GM18520 (cell line): ENCODE results near the gene PROZ.

Source experiments
- ATAC-seq: cut with Tn5 transposase; IDR thresholded peaks from one replicate; pipeline ENCODE4 v1.9.1; 2021; ENCODE audit not compliant: unreplicated experiment

The PROZ gene

DNA sequence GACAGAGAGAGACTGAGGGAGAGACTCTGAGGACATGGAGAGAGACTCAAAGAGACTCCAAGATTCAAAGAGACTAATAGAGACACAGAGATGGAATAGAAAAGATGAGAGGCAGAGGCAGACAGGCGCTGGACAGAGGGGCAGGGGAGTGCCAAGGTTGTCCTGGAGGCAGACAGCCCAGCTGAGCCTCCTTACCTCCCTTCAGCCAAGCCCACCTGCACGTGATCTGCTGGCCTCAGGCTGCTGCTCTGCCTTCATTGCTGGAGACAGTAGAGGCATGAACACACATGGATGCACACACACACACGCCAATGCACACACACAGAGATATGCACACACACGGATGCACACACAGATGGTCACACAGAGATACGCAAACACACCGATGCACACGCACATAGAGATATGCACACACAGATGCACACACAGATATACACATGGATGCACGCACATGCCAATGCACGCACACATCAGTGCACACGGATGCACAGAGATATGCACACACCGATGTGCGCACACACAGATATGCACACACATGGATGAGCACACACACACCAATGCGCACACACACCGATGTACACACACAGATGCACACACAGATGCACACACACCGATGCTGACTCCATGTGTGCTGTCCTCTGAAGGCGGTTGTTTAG lies 39.2 kb upstream of the PROZ start:
- ATAC-seq, result no peak

DNA sequence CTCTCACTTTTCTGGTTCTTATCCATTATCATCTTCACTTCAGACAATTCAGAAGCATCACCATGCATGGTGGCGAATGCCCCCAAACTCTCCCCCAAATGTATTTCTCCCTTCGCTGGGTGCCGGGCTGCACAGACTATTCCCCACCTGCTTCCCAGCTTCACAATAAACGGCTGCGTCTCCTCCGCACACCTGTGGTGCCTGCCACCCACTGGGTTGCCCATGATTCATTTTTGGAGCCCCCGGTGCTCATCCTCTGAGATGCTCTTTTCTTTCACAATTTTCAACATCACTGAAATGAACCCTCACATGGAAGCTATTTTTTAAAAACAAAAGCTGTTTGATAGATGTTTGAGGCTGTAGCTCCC lies 38.6 kb upstream of the PROZ start:
- ATAC-seq, result no peak

DNA sequence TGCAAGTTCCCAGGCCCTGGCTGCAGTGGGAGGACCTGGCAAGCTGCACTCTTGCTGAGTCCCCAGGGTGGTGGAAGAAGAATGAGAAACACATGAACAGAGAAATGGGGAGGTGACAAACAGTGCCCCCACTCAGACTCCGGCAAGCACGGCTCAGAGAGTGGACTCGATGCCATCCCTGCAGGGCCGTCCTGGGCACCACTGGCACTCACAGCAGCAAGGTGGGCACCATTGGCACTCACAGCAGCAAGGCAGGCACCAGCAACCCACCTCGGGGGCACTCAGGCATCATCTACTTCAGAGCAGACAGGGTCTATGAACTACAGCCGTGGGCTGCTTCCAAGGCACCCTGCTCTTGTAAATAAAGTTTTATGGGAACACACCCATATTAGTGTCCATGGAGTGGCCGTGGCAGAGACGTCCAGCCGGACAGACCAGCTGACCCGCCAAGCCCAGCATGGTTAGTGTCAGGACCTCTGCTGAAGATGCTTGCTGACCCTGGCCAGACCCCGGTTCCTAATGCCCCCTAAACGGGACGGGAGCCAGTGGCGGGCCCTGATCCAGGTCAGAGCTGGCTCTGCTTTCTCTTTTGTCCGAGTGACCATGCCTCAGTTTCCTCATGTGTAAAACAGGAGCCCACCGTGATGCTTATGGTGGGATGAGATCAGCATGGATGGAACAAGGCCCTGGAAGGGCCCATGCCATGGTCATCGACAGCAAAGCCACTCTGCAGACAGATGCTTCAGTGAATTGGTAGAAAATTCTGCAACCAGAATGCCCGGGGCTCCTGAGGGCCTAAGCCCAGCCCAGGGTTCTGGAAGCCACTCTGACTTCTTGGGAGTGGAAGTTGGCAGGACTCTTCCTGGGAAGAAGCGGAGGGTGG lies 37.9 kb upstream of the PROZ start:
- no peak for ATAC-seq

DNA sequence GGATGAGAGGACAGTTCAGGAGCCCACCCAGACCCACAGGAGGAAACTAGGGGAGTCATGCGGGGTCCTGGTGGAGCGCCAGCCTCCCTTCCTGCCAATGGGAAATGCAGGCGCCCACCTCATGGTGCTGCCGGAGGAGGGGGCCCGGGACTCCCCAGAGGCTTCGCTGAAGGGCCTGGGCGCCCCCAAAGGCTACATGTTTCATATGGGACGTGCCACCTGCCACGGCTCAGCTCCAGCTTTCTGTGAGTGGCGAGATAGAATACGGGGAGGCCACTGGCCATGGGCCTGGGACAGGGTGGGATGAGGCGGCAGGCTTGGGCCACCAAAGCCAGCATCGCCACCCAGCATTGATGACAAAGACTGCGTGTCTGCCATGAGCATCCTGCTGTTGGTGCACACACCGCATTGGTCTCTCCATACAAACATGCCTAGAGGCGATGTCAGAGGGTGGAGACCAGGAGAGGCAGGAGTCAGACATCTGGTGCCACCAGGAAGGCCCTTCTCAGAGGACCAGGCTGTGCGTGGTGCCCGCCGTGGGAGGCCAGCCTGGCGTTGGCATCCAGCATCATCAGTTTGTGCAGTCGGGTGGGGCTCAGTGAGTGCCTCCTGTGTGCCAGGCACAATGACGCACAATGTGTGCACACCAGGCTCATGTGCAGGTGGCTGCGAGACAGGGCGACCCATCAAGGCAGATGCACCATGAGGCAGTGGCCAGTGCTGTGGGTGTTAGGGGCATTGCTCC lies 37.1 kb upstream of the PROZ start:
- ATAC-seq, result no peak

DNA sequence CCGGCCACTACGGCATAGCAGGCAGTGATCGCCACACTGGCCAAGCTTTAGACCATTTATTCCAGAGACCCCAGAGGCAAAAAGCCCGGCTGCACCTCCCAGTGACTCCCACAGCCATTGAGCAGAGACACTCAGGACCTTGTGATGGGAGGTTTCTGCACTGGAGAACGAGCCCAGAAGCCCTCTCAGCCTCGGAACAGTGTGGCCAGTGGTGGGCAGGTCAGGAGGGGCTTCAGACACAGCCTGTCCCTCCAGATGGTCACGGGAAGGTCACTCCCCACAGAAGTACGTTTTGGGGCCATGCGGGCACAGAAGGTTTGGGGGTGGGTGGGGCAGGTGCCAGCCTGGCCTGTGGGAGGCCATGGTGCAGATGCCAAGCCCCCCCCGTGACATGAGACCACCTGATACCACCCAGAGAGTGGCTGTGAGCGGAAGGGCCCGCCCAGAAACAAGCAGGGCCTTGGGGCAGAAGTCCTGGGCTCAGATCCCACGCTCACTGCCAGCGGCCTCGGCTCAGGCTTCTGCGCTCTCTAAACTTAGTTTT lies 36.4 kb upstream of the PROZ start:
- no peak for ATAC-seq

DNA sequence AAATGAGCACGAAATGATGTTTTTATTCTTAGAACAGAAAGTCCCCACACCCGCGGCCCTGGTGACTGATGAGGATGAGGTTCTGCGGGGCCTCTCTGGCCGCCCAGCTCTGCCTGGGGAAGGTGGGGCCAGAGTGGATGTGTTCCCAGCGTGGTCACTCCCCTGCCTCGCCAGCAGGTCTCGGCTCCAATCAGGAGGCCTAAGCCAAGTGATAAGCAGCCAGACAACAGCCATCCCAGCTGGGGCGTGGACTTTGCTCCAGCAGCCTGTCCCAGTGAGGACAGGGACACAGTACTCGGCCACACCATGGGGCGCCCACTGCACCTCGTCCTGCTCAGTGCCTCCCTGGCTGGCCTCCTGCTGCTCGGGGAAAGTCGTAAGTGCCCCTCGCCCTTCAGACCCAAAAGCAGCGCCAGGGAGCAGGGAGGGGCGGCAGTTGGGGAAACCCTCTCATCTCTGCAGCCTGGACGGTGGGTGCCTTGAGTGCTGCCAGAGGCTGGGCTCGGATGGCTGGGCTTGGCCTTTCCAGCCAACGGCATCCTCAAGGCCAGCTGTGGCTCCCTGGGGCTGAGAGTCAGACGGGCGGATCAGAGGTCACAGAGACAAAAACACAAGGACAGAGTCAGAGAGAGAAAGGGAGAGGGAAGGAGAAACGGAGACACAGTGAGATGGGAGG lies 35.8 kb upstream of the PROZ start, which contains the start of gene F10:
Gene F10, plus strand, starts transcription at position 250 of the 676 bp plus-strand sequence. Its CDS starts 57 bp downstream, at position 307.
- ATAC-seq, result no peak

DNA sequence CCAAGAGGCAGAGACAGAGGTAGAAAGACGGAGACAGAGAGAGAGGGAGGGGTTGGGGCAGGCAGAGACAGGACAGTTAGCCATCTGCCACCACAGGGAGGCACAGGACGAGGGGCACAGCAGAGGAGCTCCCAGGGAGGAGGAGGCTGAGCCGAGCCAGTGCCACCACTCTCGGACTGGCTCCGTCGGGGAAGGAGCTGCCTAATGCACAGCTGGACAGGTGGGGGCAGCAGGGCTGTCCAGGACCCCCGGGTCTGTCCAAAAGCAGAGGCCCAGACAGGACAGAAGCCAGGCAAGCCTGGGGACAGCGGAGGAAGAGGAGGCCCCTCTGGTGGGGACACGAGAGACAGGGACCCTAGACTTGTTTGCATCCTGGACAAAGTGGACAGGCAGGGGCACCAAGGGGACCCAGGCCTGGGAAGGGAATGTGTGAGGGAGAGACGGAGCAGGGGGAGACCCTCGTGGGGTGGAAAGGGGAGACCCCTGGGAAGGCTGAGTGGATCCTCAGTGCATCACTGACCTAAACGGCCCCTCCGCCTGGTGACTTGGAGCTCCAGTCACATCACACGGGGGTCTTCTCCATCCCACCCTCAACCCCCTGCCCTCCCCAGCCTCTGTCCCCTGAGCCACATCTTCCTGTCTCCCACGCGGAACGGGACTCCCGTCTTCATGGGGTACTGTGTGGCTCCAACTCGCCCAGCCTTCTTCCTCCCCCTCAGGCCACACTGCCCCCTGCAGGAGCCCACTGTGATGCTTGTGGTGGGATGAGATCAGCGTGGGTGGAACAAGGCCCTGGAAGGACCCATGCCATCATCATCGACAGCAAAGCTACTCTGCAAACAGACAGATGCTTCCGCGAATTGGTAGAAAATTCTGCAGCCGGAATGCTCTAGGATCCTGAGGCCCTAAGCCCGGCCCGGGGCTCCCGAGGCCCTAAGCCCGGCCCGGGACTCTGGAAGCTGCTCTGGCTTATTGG lies 34.9 kb upstream of the PROZ start:
- ATAC-seq, result no peak

DNA sequence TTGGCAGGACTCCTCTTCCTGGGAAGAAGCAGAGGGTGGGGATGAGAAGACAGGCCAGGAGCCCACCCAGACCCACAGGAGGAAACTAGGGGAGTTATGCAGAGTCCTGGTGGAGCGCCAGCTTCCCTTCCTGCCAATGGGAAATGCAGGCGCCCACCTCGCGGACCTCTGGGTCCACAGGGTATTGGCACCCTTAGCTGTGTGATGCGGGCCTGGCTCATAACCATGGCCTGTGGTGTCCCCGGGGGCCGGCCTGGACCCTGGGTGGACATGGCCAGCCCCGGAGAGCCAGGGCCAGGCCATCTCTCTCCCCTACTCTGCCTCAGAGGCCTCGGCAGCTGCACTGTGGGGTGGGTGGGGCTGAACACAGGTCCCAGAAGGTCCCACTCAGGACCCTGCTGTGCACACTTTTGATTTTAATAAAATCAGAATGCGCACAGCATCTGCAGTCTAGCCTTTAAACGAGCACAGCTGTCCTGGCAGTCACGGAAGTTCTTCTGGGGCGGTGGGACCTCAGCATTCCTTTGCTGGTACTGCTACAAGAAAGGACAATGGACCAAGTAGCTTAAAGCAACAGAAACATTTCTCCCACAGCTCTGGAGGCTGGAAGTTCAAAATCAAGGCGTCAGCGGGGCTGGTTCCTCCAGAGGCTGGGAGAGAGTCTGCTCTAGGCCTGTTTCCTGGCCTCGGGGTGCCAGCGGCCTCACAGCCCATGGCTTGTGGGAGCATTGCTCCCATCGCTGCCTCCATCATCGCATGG lies 34.1 kb upstream of the PROZ start:
- no peak for ATAC-seq

DNA sequence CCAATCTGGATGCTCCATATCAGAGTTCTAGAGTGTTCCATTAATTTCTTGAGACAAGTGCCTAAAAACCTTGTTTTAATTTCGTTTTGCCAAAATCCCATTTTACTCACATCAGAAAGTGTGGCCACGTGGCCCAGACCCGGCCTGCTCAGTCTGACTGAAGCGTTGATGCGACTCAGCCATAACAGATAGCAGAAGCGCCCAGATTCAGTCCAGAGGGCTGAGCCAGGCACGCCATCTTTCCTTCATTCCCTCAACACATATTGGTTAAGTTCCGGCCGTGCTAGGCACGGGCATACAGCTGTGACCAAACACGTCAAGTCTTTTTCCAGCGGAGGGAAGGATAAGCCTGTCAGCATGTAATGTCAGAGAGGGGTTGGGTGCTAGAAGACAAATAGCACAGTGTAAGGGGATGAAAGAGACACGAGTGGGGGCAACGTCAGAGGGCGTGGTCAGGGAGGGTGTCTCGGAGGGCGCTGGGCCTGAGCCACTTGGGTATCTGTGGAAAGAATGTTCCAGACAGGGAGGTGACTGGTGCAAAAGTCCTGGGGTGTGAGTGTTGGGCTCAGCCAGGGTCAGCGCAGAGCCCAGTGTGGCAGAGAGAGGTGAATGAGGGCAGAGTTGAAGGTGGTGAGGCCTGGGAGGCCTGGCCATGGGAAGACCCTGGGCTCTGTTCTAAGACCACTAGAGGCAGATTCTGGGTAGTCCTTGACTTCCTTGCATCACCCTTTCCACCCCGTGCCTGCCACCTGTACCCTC lies 32.8 kb upstream of the PROZ start:
- ATAC-seq, result no peak

DNA sequence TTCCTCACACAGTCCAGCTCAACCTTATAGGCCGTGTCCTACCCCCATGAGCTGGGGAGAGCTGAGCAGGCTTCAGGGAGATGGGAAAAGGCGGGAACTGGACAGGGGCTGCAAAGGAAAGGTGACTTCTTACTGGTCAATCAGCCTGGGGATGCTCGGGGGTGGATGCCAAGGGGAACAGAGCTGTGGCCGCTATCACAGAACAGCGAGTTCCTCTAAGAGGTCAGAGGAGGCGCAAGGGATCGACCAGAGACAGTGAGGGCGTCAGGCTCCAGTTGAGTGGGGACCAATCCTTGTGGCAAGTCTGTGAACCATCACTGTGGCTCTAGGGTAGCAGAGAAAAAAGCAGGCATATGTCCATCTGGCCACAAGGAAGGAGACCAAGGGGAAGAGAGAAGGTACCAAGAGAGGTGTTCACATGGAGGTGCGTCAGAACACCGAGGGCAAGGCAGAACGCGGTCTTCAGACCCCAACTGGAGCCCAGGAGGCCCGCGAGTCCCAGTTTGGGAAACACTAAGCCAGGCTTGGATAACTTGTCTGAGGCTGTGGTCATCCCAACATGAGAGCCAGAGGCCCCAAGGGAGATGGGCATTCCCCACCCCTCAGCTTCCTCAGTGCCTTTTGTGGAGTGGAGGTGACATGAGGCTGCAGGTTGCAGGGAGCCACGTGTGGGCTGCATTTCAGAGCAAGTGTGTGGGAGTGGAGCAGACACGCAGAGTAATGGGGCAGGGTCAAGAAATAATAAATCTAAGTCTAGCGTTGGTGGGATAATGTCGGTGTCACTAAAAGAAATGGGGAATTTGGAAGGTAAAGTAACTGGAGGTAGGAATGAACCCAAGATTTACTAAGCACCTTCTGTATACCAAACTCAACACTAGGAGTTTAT lies 31.9 kb upstream of the PROZ start:
- no peak for ATAC-seq

DNA sequence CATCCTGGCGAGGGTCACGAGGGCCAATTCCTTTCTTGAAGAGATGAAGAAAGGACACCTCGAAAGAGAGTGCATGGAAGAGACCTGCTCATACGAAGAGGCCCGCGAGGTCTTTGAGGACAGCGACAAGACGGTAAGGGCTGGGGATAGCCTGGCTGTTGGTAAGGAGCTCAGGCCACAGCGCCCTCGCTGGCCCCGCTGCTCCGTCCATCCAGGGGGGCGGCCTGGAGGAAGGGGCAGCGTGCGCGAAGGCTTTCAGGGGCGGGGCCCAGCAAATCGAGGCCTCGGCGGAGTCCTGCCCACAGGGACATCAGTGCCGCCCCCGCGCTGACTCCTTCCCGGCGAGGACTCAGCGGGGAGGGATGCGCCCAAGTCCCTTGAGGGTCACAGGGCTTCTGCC lies 29.0 kb upstream of the PROZ start:
- ATAC-seq, result no peak

DNA sequence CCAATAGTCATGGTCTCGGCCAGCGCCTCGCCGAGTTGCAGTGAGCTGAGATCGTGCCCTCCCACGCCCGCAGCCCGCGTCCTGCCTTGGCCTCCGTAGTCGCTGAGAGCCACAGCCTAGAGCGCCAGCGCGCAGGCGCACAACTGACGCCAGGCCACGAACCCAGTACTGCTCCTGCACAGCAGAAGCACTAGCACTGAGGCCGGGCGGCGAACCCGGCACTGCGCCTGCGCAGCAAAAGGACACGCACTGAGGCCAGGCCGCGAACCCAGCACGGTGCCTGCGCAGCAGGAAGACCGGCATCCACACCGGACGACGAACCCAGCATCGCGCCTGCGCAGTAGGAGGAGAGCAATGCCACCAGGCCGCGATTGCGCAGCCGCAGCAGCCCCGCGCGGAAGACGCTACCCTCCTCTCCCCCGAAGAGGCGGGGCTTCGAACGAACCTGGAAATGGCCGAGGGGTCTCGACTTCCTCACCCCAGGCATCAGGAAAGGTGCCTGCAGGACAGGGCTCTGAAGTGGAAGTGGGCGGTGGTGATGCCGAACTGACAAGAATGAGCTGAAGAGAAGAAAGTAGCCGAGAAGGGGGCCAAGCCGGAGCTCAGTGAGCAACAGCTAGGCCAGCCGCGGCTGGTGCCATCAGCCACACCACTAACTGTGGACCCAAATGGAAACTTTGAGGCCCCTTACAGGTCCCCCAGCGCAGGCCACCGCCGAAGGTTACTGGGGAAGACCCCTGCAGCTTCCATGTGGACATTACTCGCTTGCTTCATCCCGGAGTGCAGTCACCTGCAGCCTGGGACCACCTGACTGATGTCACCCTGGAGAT lies 28.3 kb upstream of the PROZ start:
- ATAC-seq, result no peak

DNA sequence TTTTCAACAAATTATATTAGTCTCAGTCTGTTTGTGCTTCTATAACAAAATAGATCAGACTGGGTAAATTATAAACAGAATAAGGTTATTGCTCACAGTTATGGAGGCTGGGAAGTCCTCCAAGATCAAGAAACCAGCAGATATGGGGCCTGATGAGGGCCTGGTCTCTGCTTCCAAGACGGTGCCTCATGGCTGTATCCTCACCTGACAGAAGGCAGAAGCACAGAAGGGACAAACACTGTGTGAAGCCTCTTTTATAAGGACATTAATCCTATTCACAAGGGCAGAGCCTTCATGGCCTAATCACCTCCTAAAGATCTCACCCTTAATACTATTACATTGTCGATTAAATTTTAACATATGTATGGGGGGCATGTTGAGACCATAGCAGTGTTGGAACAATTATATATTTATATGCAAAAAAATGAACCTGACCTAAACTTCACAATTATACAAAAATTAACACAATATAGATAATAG lies 23.1 kb upstream of the PROZ start:
- ATAC-seq, result no peak

DNA sequence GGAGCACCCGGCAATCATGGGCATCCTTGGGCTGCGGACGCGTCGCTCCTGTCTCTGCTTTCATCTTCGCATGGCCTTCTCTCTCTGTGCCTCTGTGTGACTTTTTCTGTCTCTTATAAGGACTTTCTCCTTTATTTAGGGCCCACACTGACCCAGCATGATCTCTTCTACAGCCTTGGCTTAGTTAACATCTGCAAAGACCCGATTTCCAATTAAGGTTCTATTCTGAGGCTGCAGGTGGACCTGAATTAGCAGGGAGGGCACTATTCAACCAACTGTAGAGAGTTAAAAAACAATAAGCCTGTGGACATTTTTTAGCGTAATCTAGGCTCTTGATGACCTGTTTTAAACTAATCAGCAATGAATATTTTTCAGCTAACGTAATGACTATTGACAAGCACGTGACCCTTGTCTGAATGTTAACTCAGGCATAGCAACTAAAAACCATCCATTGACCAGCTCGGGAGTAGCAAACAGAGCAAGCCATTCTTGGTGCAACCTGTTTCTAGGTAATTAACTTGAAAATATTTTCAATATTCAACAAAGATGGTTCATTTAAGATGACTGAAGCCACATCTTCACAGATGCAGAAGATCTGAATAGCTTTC lies 20.7 kb upstream of the PROZ start:
- ATAC-seq, result no peak

DNA sequence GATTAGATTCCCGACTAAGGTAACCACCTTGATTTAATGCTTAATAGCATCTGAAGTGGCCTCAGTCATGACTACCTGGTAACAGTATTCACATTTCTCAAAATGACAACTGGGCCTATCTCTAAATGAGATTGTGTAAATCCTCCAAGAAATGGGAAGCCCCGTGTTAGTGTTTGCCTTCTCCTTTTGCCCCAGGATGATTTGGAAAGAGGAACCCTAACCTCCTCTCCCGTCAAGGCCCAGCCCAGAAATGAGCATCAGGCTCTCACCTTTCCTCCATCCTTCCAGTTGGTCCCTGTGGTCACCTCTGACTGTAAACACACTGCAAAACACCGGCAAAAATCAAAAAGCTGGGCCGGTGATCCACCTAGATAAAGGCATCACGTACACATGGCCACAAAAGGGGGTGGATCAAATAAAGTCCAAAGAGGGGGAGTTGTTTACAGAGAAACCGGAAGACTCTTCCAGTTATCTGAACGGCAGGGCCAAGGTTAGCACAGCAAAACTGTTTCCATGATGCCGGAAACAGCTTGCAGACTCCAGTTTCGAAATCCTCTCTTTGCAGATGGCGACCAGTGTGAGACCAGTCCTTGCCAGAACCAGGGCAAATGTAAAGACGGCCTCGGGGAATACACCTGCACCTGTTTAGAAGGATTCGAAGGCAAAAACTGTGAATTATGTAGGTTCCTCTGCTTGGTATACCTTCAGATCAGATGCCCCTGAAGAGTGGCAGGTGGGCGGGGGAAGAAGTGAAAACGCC lies 19.5 kb upstream of the PROZ start:
- ATAC-seq, result no peak
